Left ventricle myocardium inferior (tissue), 1 donor: ENCODE measurements around the gene SORBS2. TPM values are rescaled to one million over a fixed set of nuclear protein-coding genes. Genes with fewer than 3 reads are reported as not detected.

Source experiments
- DNase-seq: peaks from one replicate; pipeline ENCODE4 v3.0.0-alpha.2; 2020
- H3K27ac ChIP-seq: fragments of 200-600 bp; replicated peaks from 2 replicates; pipeline ENCODE4 v1.8.0; 2021
- H3K27me3 ChIP-seq: fragments of 200-600 bp; 2 replicates; pipeline ENCODE4 v1.8.0; 2021; ENCODE audit warnings: low read depth
- H3K36me3 ChIP-seq: fragments of 200-600 bp; 2 replicates; pipeline ENCODE4 v1.8.0; 2021
- H3K4me1 ChIP-seq: fragments of 200-600 bp; 2 replicates; pipeline ENCODE4 v1.8.0; 2021
- H3K4me3 ChIP-seq: fragments of 200-600 bp; 2 replicates; pipeline ENCODE4 v1.8.0; 2021; ENCODE audit warnings: mild to moderate bottlenecking, moderate library complexity
- H3K9me3 ChIP-seq: fragments of 200-600 bp; replicated peaks from 2 replicates; pipeline ENCODE4 v1.8.0; 2021
- CTCF ChIP-seq: fragments of 200-600 bp; IDR thresholded peaks from 2 replicates; pipeline ENCODE4 v1.8.0; 2021; ENCODE audit warnings: antibody characterized with exemption, mild to moderate bottlenecking, borderline replicate concordance
- intact Hi-C: fragments of 100-400 bp; cut with micrococcal nuclease; formaldehyde crosslinking; loops from one replicate; pipeline ENCODE4 v1.11.0; 2022
- total RNA-seq: library from RNA; stranded (reverse); fragmentation: NEBNext Ultra II Directional; extraction: Animal tissue kit (Norgen Biotek cat#: 25700); gene quantifications from one replicate; pipeline ENCODE4 v1.2.1, GENCODE V29; 2021
- donor health status: DM: no; HTN: yes; CAD: no; lungs with severe emphysema.

Gene SORBS2
- total RNA-seq, 1 donor from 2014 or later, result 1,282 TPM

- Histone ChIP-seq H3K4me3 (no peak overlapping the region), H3K4me1 (peaks cover 51% of the 10 kb centered on the region), H3K27me3 (no peaks in the 10 kb centered on the region), H3K9me3 (no peaks in the 10 kb centered on the region), H3K27ac (peak overlapping the region; percentile 88), H3K36me3 (no peaks in the 10 kb centered on the region)
- intact Hi-C loops, result no loop called here
- no peak for TF ChIP-seq CTCF
- no peak for DNase-seq
These were observed 26.1 kb upstream of the SORBS2 start for GRCh38 chr4:185838104-185838452.

DNA sequence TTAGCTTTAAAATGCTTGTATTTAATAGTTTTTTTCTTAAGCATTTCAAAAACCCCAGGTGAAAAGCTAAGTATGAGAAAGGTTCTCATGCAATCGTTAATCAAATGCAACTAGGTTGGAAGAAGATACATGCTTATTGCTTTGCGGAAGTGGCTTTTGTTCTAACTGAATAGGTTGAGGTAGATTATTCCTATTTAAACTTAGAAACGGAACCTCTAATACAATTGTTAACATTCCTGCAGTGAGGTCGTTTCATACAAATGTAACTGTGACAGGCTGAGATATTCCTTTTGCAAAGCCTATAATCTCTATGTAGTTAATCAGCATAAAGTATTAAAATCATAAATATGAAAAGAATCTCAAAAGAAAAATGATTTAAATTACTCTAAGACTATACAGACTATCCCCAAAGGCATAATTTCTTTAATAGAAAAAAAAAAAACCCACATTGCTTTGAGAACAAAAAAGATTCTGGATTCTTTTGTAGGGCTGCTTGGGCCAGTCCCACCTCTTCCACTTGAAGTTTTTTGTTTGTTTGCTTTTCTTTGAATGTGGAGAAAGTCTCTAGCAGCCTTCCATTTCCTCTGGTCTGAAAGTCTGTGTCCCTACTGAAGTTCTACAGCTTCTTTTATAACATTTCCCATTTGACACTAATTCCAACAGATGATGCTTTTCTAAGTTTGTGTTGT lies 25.6 kb upstream of the SORBS2 start:
- intact Hi-C loops, result no loop called here
- peak overlapping the region; percentile 88 for H3K27ac ChIP-seq

DNA sequence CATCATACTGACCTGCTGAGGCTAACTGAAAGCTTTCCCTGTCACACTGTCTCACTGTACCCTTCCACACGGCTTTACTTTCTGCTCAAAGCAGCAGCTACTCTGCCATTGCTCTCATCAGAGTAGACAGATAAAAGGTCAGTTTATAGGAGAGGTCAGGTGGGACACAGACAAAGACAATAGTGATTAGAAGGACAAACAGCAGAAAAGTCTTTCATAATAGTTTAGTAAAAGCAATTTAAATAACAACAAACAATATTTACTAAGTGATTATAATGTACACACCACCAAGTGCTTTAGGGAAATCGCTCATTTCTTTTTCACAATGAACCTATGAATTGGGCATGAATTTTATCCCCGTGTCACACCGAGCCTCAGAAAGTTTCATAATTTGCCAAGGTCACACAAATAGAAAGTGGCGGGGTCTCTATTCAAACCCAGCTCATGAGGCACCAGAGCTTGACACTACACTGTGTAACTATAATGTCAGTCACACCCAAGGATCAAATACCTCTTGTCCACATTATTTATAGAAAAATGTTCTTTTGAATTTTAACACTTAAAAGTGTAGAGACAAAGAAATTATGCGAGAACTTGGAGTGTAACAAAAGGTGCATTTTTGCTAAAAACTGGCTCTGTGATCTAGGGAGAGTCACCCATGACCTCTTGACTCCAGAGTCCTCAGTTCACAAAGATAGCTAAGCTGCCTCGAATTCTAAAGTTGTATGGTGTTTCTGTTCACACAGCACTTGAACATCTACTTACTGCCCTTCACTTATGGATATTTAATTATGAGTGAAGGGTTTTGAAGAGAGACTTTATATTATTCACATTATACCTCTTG lies 24.5 kb upstream of the SORBS2 start:
- H3K27ac ChIP-seq, result peak overlapping the region; percentile 88
- intact Hi-C loops, result no loop called here
- no peak for TF ChIP-seq CTCF
- no peak overlapping the region for H3K4me3 ChIP-seq
- no peaks in the 10 kb centered on the region for H3K36me3 ChIP-seq
- H3K4me1 ChIP-seq, result peaks cover 62% of the 10 kb centered on the region
- no peaks in the 10 kb centered on the region for H3K9me3 ChIP-seq
- no peaks in the 10 kb centered on the region for H3K27me3 ChIP-seq
- no peak for DNase-seq

More for the DNA sequence above, 25.6 kb upstream of the SORBS2 start:
- Histone ChIP-seq H3K9me3 (no peaks in the 10 kb centered on the region), H3K4me3 (no peak overlapping the region), H3K27me3 (no peaks in the 10 kb centered on the region), H3K4me1 (peaks cover 56% of the 10 kb centered on the region), H3K36me3 (no peaks in the 10 kb centered on the region)
- no peak for TF ChIP-seq CTCF
- DNase-seq, result no peak

DNA sequence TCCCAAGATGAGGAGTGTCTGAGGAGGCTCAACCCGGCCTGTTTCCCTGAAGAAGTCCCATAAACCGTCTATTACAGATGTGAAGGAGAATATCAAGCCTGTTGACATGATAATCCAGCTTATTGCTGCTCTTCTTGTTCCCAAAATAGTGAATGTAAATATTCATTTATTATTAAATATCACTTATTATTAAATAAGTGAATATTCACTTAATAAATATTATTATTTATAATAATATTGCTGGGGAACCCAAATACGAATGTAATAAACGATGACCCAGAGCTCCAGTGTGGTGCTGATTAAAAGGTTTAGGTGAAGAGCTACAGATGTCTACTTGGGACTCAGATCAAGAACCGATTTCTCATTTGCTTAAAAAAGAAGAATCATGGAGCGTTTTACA lies 23.8 kb upstream of the SORBS2 start:
- Histone ChIP-seq H3K4me3 (no peak overlapping the region), H3K9me3 (no peaks in the 10 kb centered on the region), H3K36me3 (no peaks in the 10 kb centered on the region), H3K27ac (peak overlapping the region; percentile 88), H3K4me1 (peaks cover 68% of the 10 kb centered on the region), H3K27me3 (no peaks in the 10 kb centered on the region)
- no peak for TF ChIP-seq CTCF
- no peak for DNase-seq
- intact Hi-C loops, result no loop called here

DNA sequence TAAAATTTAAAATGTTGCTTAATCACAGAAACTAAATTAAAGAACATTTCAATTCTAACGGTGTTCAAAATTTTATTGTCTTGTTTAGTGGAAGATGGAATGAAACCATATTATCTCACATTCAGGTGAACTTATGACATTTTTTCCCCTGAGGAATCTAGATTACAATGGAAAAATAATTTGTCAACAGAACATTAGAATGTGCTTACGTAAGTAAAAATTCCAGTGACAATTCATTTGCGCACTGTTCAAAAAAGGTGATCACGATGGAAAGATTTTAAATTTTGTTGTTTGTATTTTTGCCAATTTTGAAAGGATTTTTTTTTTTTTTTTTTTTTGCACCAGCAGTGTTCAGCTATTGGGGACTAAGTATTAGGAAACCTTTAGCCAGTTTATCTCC lies 23.3 kb upstream of the SORBS2 start:
- intact Hi-C loops, result no loop called here
- H3K27me3 ChIP-seq, result no peaks in the 10 kb centered on the region
- peak overlapping the region; percentile 88 for H3K27ac ChIP-seq
- H3K4me1 ChIP-seq, result peaks cover 68% of the 10 kb centered on the region
- no peak overlapping the region for H3K4me3 ChIP-seq
- TF ChIP-seq CTCF, result no peak
- no peaks in the 10 kb centered on the region for H3K36me3 ChIP-seq
- H3K9me3 ChIP-seq, result no peaks in the 10 kb centered on the region
- DNase-seq, result no peak
